ENCODE results near the gene TOMM70.

DNA sequence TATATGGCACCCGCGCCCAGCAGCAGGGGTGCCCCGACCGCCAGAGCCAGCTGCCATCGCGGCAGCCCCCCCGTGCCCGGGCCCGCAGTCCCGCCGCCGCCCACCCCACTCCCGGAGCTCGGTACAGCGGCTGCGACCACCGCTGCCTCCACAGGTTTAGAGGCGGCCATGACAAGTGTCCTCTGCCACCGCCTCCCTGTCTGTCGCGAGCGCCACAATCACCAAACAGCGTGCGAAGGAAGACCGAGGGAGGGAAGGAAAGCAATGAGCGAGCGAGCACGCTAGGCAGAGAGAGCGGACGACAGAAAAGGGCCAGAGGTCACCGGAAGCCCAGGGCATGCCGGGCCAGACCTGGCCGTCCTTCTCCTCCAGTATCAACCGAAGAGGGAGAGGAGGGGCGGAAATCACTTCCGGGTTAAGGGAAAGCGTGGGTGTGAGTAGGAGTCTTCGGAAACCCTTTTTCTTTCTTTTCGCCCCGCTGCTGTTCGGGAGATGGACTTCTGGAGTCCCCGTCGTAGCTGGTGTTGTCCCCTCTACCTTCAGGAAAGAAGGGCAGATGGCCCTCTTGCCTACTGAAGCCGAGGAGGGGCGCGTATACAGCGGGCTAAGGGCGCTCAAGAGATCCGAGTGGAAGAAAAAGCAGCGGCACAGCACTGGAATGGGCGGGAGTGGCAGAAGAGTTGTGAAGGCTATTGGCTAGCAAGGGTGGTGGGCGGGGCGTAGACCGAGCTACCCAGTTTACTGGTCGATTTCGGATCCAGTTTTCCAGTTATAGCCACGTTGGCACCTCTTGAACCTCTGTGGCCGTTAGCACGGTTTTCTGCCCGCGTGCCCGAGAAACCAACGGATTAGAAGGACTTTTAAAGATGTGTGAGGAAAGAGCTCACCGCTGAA lies at the start of gene TOMM70, which contains the start of gene LNP1:
- TF ChIP-seq ZNF672 (CRISPR knock-in tag; IDR thresholded peaks at IDR 0.05) (no peak), HCFC1 (IDR thresholded peaks at IDR 0.05; ENCODE audit: low read depth, low read length) (peak; percentile 52; the same call in 1 of the 2 replicates)
